ENCODE results near the gene APOB. TPM values are rescaled to one million over a fixed set of nuclear protein-coding genes. Genes with fewer than 3 reads are reported as not detected.

Gene APOB
- total and polyA plus RNA-seq, 2 of the 8 experiments (the other 6 are each of a cell fraction or from before 2014, with no cell fraction given): 0.15 to 0.61 TPM

- no peak overlapping the region for H2BK12ac ChIP-seq (ENCODE audit: low read depth, low read length)
- no peak overlapping the region for H4K8ac ChIP-seq (ENCODE audit: extremely low read depth, insufficient read depth, low read length)
- H3K23ac ChIP-seq (ENCODE audit: insufficient read length): no peak overlapping the region
- H3K23me2 ChIP-seq (ENCODE audit: low read depth, low read length): no peaks in the 10 kb centered on the region
- no peak overlapping the region for H4K5ac ChIP-seq (ENCODE audit: insufficient read length, low read depth, low read length)
- DNase-seq (ENCODE audit: low read depth in 1 of 2, low spot score in 2 of 2) (no peak), FAIRE-seq (no peak)
- H3K9ac ChIP-seq (replicated peaks in 1 of 4; ENCODE audit: extremely low read depth in 1 of 4, low read depth in 3 of 4, low read length in 3 of 4): no peak overlapping the region
- CTCF ChIA-PET (ENCODE audit: partially characterized antibody): interaction anchor here (0.6 kb wide), 1 partner anchor 98 kb away, joined by 4 read pairs; no protein-coding TSS in a partner anchor
- 88% methylated on average over 4 of the region's 4 CpGs; no CpG with 5 or more reads in 1 of the 2 experiments for WGBS, 2 experiments (ENCODE audit: extremely low coverage in 1 of 2, insufficient coverage in 1 of 2, insufficient read length in 1 of 2, insufficient replicate concordance in 2 of 2, low coverage in 1 of 2, low lambda C conversion rate in 2 of 2, missing lambda C conversion rate in 1 of 2)
- H3K4ac ChIP-seq (replicated peaks; ENCODE audit: insufficient read length, low read depth, low read length): no peak overlapping the region
- no peaks in the 10 kb centered on the region for H3K27me3 ChIP-seq (replicated peaks in 1 of 4; ENCODE audit: control insufficient read depth in 3 of 4, extremely low read depth in 1 of 4, insufficient read depth in 3 of 4, low read length in 3 of 4)
- no peaks in the 10 kb centered on the region for H3K79me1 ChIP-seq (ENCODE audit: low read depth, low read length)
- H3K14ac ChIP-seq (ENCODE audit: insufficient read length): no peak overlapping the region
- no peaks in the 10 kb centered on the region for H3K36me3 ChIP-seq (ENCODE audit: control insufficient read depth in 2 of 4, insufficient read depth in 4 of 4, low read length in 3 of 4)
- H3K9me3 ChIP-seq (ENCODE audit: insufficient read depth in 2 of 2, low read depth in 1 of 2, low read length in 1 of 2): no peaks in the 10 kb centered on the region
- no peak overlapping the region for H3K27ac ChIP-seq (ENCODE audit: low read depth, low read length)
- no peak overlapping the region for H3K4me2 ChIP-seq (ENCODE audit: insufficient read depth in 1 of 2, low read depth in 2 of 2, low read length in 2 of 2)
- H3K79me2 ChIP-seq (ENCODE audit: control insufficient read depth in 1 of 2, insufficient read depth in 2 of 2, low read length in 2 of 2): no peaks in the 10 kb centered on the region
- H2AK5ac ChIP-seq (ENCODE audit: low read depth, low read length): no peak overlapping the region
- H3K4me1 ChIP-seq (replicated peaks in 1 of 4; ENCODE audit: control insufficient read depth in 3 of 4, insufficient read depth in 4 of 4, low read length in 3 of 4): no peaks in the 10 kb centered on the region
- POLR2A ChIA-PET (ENCODE audit: partially characterized antibody): no interaction called here
- no peaks in the 10 kb centered on the region for H4K20me1 ChIP-seq (replicated peaks in 1 of 2; ENCODE audit: control insufficient read depth in 1 of 2, insufficient read depth in 2 of 2, low read length in 2 of 2)
- H2BK20ac ChIP-seq (ENCODE audit: low read length): no peak overlapping the region
- no peak overlapping the region for H4K91ac ChIP-seq (replicated peaks; ENCODE audit: insufficient read length, low read length)
- no peak overlapping the region for H2BK15ac ChIP-seq (ENCODE audit: low read length)
- no peak overlapping the region for H3K56ac ChIP-seq (replicated peaks; ENCODE audit: insufficient read length, low read depth, low read length)
- H3K4me3 ChIP-seq (ENCODE audit: extremely low read depth in 1 of 4, insufficient read depth in 2 of 4, low read depth in 3 of 4, low read length in 4 of 4): no peak overlapping the region
- TF ChIP-seq RFX5 (IDR thresholded peaks at IDR 0.05; ENCODE audit: borderline replicate concordance, low read depth, low read length): no peak
- TF ChIP-seq CTBP2 (IDR thresholded peaks at IDR 0.05; ENCODE audit: borderline replicate concordance, insufficient read depth, insufficient read length, low read length): no peak
- no peak for TF ChIP-seq POU5F1 (IDR thresholded peaks at IDR 0.05; ENCODE audit: low read depth, low read length)
- TF ChIP-seq, protein P1, sequence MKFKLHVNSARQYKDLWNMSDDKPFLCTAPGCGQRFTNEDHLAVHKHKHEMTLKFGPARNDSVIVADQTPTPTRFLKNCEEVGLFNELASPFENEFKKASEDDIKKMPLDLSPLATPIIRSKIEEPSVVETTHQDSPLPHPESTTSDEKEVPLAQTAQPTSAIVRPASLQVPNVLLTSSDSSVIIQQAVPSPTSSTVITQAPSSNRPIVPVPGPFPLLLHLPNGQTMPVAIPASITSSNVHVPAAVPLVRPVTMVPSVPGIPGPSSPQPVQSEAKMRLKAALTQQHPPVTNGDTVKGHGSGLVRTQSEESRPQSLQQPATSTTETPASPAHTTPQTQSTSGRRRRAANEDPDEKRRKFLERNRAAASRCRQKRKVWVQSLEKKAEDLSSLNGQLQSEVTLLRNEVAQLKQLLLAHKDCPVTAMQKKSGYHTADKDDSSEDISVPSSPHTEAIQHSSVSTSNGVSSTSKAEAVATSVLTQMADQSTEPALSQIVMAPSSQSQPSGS (IDR thresholded peaks at IDR 0.05; ENCODE audit: low read length): no peak
- TF ChIP-seq USF2 (IDR thresholded peaks at IDR 0.05; ENCODE audit: low read length): no peak
- no peak for TF ChIP-seq EGR1 (IDR thresholded peaks at IDR 0.05; ENCODE audit: borderline replicate concordance, low read depth, low read length)
- TF ChIP-seq POLR2AphosphoS5 (IDR thresholded peaks at IDR 0.05; ENCODE audit: low read depth, low read length): no peak
- no peak for TF ChIP-seq HDAC6 (IDR thresholded peaks at IDR 0.05; ENCODE audit: low read depth, low read length)
- TF ChIP-seq KDM4A (IDR thresholded peaks at IDR 0.05; ENCODE audit: low read depth, low read length, severe bottlenecking): no peak
- no peak for TF ChIP-seq ATF3 (IDR thresholded peaks at IDR 0.05; ENCODE audit: insufficient read depth, low read depth, low read length)
- no peak overlapping the region for H2BK120ac ChIP-seq (replicated peaks; ENCODE audit: low read depth, low read length)
- H2BK5ac ChIP-seq (ENCODE audit: low read depth, low read length): no peak overlapping the region
- no peak overlapping the region for H2AFZ ChIP-seq (ENCODE audit: low read length)
- H3K18ac ChIP-seq (ENCODE audit: extremely low read depth, low read length): no peak overlapping the region
Measured at GRCh38 chr2:21084401-21084800, 40.5 kb upstream of the APOB start.

Measured in H1 (cell line).